M059J (cell line): ENCODE results near the gene PDE6B. TPM values are rescaled to one million over a fixed set of nuclear protein-coding genes. Genes with fewer than 3 reads are reported as not detected.

Source experiments
- DNase-seq: peaks from one replicate; pipeline ENCODE4 v3.0.0-alpha.2; 2012; ENCODE audit warnings: low read depth
- total RNA-seq: library from RNA; depleted of rRNA; stranded (reverse); fragments of >200 nt; shearing (Covaris generic); gene quantifications from 2 replicates; pipeline ENCODE4 v1.2.3, GENCODE V29; 2014

The PDE6B gene
- total RNA-seq, 1 experiment from 2014 or later: not detected

DNA sequence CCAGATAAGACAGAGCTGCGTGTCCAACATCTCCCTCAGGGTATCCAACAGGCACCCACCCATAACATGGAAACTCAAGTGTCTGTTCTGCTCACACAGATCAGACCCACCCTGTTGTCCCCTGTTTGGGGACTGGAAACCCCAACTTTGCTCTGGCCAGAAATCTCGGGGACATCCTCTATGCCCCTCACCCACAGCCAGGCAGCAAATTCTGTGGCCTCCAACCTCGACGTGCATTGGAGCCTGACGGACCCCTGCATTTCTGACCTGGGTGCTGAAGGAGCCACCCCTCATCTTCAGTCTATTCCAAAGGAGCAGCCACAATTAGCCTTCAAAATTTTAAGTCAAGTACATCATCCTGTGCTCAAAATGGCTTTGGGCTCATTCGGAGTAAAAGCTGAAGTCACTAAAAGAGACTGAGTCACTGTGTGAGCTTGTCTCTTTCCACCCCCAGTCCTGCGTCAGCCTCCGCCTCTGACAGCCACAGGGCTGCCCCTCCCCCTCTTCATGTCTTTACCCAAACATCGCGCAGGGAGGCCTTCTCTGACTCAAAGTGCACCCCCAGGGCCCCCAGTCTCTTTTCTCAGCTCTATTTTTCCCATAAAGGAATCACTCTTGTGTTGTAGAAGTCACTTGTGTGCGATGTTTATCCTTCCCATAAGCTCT, 24.4 kb upstream of the PDE6B start:
- no peak for DNase-seq

- no peak for DNase-seq
Measured at GRCh38 chr4:601612-602558, 23.5 kb upstream of the PDE6B start.

DNA sequence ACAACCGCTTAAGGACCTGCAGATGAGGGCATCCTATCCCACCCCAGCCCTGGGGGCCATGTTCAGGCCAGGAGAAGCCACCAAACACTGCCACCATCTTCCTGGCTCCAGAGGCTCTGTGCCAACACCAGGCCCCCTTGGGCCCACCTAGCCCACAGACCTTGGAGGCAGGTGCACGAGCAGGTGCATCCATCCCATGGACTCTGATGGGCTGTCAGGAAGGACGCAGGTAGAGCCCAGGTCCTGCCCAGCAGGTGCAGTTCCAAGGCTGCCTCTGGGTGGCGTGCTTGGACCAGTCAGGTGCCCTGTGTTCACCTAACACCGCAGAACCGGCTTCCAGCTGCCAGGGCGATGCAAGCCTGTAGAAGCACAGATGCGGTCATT, 22.8 kb upstream of the PDE6B start:
- DNase-seq: peak; percentile 30

DNA sequence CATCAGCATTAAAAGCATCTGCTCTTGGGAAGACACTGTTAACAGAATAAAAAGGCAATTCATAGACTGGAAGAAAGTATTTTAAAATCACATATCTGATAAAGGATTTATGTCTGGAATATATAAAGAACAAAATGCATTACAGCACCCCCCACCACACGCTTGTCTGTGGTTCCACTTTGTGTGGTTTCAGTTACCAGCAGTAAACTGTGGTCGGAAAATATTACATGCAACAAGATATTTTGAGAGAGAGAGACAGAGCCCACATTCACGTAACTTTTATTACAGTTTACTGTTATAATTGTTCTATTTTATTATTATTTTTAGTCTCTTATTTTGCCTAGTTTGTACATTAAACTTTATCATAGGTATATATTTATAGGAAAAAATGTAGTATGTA, 21.2 kb upstream of the PDE6B start:
- DNase-seq: no peak

DNA sequence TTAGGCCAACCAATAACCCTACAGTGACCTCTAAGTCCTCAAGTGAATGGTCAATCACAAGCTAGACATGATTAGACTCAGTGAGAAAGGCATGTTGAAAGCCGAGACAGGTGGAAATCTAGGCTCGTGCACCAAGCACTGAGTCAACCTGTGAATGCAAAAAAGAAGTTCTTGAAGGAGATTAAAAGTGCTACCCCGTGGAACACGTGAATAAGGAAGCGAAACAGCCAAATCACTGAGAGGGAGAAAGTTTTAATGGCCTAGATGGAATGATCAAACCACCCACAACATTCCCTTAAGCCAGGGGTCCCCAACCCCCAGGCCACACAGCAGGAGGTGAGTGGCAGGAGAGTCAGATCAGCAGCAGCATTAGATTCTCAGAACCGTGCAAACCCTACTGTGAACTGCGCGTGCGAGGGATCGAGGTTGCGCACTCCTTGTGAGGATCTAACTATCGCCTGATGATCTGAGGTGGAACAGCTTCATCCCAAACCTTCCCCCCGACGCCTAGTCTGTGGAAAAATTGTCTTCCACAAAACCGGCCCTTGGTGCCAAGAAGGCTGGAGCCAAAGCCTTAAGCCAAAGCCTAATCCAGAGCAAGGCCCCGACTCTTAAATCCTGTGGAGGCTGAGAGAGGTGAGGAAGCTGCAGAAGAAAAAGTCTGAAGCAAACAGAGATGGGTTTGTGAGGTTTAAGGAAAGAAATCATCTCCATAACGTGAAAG, 19.5 kb upstream of the PDE6B start:
- no peak for DNase-seq

GRCh38 chr4:608236-608635, 17.1 kb upstream of the PDE6B start:
- no peak for DNase-seq

DNA sequence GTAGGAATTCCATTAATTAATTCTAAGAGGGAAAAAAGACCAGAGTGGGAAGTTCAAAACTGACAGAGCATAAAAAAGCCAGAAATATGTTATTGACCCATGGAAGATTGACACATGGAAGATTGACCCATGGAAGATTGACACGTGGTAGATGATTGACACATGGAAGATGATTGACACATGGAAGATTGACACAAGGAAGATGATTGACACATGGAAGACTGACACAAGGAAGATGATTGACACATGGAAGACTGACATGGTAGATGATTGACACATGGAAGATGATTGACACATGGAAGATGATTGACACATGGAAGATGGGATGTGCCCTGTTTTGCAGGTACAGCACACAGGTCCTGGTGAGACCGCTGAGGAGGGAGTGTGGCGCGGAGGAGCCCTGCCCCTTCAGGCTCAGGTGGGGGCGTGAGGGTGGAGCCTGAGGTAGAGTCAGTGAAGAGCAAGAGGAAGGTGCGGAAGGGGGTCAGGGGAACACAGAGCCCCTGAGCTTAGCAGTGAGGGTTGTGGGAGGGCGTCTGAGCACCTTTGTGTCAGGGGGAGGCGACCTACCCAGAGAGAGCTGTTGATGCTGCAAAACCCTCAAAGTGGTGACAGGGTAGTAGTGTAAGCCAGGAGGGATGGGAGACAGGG, 15.8 kb upstream of the PDE6B start:
- no peak for DNase-seq

GRCh38 chr4:610411-611261, 14.7 kb upstream of the PDE6B start:
- DNase-seq: peak; percentile 91

DNA sequence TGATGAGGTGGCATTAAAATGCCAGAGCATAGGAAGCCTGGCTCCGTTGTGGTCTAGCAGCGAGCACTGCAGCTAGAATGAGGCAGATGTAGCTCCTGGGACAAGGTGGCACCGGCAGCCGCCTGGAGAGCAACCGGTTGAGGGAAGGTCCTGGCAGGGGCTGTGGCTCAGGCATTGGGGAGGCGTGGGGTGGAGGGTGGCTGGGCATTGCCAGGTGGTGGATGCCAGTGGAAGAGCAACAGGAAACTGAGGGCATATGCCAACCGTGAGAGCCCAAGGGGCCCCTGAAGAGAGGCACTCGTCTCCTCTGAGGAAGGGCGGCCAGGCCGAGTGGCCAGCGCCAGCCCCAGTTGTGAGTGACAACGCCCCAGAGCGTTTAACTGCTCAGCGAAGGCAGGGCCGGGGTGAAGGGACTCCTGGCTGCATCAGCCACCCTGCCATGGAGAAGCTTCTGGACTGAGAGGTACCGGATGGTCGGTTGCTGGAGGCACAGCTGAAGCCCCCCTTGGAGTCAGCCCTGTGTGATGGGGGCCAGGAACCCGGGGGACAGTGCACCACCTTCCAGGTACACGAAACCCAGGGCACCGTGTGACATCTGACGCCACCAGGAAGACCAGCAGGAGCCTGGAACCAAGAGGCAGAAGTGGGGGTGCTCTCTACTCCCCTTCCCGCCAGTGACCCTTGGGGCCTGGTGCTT, 13.2 kb upstream of the PDE6B start:
- no peak for DNase-seq

- DNase-seq: no peak
Measured at GRCh38 chr4:612749-613125, 12.6 kb upstream of the PDE6B start.

DNA sequence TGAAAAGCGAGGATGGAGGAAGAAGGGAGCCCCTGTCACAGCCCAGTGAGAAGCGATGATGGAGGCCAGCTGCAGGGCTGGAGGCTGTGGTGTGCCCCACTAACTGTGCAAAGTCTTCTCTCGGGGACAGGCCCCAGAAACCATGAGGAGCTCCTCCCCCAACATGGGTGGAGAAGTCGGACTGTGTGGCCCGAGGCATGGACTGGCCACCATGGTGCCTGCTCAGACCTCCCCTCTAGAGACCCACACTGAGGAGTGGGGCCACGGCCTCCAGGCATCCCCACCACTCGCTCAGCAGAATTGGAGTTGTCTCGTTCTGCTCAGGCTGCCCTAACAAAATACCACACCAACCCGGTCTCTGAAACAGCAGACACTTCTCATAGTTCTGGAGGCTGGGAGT, 12.2 kb upstream of the PDE6B start:
- no peak for DNase-seq

GRCh38 chr4:616091-616490, 9.3 kb upstream of the PDE6B start:
- DNase-seq: no peak

GRCh38 chr4:616911-617643, 8.3 kb upstream of the PDE6B start:
- no peak for DNase-seq

DNA sequence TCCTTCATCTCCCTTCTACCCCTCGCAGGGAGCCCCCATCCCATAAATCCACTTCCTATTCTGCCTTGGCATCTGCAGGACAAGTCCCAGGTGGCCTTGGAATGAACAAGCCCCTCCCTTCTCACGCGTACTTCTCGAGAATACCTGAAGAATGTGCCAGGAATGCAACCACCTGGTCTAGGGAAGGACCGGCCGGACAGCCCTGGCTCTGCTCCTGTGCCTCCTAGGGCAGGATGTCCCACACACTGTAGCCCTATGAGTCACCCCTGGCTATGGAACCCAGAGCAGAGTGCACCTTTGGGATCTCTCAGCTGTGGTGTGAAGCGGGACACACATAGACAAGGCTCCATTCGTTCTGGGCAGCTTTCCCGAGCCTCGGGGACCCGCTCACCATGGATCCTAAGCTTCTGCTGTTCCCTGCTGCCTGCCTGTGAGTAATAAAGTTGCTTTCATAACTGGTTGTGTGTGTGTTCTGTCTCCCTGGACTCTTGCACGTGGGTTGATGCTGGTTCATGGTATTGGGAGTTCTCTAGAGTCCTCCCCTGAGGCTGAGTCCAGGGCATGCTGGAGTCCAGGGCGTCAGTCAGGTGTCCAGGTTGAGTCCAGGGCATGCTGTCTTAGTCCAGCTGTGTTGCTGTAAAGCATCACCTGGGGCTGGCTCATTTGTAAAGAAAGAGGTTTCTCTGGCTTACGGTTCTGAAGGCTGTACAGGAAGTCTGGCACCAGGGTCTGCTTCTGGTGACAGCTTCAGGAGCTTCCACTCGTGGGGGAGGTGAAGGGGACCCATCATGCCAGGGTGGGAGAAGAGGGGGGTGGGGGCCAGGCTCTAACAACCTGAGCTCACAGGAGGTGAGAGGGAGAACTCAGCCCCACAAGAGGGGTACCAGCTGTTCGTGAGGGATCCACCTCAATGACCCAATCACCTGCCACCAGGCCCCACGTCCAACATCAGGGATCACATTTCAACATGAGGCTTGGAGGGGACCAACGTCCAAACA, 7.4 kb upstream of the PDE6B start:
- DNase-seq: no peak

- no peak for DNase-seq
Measured at GRCh38 chr4:620201-620600, 5.2 kb upstream of the PDE6B start.

DNA sequence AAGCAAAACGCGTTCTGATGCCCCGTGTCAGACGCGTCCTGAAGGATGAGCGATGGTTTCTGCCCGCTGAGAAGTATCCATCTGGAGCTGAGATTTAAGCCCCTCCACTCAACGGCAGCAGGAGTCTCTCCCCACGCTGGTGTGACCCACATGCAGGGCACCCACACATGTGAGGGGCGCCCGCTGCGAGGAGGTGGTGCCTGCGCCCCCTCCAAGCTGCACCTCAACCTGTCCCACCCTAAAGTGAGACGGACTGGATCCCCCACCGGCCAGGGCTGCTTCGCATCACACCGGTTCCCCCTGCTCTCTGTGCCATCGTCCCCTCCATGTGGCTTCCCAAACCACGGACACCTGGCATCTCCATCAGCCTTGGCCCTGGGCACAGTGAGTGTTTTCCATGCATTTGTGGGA, 4.5 kb upstream of the PDE6B start:
- no peak for DNase-seq

DNA sequence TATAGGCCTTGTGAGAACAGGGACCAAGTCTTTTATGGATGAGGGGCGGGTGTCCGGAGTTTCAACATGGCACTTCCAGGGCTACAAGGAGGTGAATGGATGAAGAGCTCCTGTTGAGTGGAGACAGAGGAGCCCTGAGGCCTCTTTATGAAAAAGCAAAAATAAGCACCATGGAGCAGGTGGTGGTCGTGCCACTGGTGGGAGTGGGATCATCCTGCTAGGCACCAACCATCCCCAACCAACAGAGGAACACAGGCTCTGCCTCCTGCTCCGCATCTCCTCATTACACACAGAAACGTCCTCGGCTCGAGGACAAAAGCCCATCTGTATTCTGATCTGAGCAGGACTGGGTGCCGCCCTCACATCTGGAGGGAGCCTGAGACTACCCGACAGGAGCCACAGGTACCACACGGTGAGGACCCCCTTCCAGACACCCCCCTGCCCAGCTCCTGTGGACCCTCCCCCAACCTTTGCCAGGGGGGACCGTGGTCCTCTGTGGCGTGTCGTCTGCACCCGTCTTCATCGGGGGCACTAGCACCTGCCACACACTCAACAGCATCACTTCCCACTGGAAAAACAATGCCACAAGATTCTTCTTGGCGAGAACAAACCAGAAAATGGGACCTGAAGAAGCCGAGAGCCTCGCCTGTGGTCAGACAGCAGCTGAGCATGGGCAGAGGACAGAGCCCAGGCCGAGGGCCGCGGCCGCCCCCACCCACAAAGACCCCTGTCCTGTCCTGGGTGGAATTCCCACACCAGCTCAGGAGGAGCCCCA, 3.9 kb upstream of the PDE6B start:
- DNase-seq: no peak
